IPS-18c (cell line): Measurements from ENCODE around the gene DCDC2.
"Not testable (repeated sequence)": the region's sequence is repeated elsewhere in the genome, so short reads cannot be mapped to it uniquely, and the experiment has no call there.

Experiments
- H3K4me3 ChIP-seq: 2 replicates; pipeline ENCODE4 v1.7.0; 2013; ENCODE audit warnings: low read depth, mild to moderate bottlenecking, low read length, moderate library complexity; ENCODE audit not compliant: insufficient read depth
- H3K9me3 ChIP-seq: one replicate; pipeline ENCODE4 v1.6.1; 2013; ENCODE audit warnings: mild to moderate bottlenecking, low read length, moderate library complexity; ENCODE audit not compliant: control insufficient read depth, insufficient read depth

DCDC2 gene

DNA sequence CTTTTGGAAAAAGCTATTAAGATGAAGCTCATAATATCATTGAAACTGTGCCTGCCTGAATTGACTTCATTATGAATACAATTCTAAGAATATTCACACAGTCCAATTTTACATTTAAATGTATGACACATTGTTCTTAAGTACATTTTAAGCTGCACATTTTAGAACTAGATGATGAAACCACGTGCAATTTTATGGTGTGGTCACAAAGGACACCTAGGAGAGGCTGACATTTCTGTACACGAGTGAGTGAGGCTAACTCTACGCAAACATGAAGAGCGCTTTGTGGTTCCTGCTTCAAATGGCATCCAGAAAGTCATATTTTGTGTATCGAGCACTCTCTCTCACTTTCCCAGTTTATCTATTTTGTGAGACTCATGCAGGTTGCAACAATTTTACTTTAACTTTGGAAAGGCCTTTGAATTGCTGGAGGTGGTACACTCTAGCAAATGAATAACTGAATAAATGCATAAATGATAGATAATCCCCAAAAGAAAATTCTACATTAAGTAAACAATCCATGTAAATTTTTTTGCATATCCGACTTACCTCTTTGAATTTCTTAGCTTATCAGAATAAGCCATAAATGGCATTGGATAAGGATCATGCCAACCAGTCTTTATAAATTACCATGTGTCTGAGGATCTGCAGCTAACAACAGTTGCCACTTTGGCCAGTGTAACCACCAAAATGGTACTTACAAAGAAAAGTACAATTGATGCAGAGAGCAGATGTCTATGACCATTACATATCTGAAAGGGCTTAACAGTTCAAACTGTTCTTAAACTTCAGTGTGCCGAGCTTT is 134.5 kb downstream of the DCDC2 start:
- no peak overlapping the region for H3K4me3 ChIP-seq
- no peaks in the 10 kb centered on the region for H3K9me3 ChIP-seq

DNA sequence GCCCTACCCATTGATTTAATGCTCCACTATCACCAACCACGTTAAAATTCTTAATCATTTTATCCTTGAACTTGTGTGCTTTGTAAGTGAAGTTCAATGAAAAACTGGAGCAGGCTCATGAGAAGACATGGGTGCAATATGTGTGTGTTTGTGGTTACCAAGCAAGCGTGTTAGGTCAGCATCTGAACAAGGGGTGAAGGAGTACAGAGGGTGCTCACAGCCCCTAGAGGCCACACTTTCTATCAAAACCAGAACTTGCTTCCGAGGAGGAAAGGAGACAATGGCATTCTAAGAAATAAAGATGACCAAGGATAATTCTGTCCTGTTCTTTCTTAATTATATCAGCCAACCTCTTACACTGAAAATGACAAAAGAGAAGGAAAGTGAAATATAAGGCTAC is 138.2 kb downstream of the DCDC2 start:
- no peak overlapping the region for H3K4me3 ChIP-seq
- no peaks in the 10 kb centered on the region for H3K9me3 ChIP-seq

DNA sequence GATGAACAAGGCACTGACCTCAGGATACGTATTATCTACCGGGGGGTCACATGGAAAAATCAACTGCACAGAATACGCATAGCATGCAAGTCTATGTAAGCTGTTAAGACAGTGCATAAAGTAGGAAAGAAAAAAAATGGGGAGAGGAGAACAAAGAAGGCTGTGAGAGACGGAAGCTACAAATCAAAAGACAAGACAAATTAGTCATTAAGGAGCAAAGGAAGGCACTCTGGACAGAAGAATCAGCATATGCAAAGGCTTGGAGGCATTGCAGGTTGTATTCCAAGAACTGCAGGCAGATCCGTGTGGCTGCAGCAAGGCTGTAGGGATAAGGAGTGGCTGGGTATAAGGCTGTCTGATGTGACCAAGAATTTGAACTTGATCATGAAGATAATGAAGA is 142.9 kb downstream of the DCDC2 start:
- no peak overlapping the region for H3K4me3 ChIP-seq
- no peaks in the 10 kb centered on the region for H3K9me3 ChIP-seq

DNA sequence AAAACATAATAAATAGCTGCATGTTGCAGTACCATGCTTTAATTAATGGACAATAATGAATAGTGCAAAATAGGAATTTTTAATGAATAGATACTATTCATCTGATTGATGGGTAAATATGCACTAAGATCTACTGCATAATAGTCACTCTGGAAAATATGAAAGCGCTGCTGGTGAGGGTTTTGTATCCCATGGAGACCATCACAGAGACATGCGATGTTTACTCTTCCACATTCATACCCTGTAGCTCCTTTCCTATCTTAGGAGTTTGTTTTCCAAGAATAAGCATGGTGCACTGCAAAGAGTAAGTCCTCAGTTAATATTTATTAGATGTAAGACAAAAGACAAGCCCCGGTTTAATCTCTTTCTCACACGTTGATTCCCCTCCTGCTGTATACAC is 150.4 kb downstream of the DCDC2 start:
- Histone ChIP-seq H3K4me3 (no peak overlapping the region), H3K9me3 (no peaks in the 10 kb centered on the region)

DNA sequence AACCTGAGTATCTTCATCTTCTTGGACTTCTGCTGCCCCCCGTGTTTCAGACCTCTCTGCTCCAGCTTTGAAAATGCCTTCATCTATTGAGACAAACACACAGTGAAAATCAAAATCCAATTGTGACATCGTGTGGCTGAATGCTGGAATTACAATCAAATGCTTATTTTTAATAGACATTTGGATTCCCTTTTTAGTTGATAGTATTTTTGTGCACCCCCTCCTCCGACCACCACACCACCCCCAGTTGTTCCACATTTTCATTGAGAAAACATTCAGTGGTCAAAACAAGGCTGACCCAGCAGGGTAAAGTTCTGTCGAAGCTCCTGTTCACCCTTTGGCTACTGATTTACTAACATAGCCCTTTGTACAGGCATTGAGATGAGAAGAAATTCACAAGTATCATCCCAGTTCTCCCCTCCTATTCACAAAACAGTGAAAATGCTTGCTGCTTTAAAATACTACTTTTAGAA is 152.8 kb downstream of the DCDC2 start:
- H3K9me3 ChIP-seq: no peaks in the 10 kb centered on the region
- H3K4me3 ChIP-seq: no peak overlapping the region

DNA sequence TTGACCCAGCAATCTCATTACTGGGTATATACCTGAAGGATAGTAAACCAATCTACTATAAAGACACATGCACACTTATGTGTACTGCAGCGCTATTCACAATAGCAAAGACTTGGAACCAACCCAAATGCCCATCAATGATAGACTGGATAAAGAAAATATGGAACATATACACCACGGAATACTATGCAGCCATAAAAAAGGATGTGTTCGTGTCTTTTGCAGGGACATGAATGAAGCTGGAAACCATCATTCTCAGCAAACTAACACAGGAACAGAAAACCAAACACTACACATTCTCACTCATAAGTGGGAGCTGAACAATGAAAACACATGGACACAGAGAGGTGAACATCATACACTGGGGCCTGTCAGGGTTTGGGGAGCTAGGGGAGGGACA is 153.7 kb downstream of the DCDC2 start:
- H3K9me3 ChIP-seq, H3K4me3 ChIP-seq: not testable (repeated sequence)

DNA sequence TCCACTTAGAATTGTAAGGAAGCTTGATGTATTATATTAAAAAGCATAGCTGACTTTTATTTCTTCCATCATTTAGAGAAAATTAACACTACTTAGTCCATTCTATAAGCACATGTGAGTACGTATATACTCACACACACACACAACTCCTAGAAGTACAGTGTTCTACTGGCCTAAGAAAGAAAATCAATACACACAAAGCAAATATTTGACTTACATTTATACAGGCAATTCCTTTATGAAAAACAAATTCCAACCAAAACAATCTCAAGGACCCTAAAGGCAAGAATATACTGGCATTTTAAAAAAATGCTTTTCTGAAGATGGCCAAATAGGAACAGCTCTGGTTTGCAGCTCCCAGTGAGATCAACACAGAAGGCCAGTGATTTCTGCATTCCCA is 160.0 kb downstream of the DCDC2 start:
- Histone ChIP-seq H3K4me3 (no peak overlapping the region), H3K9me3 (no peaks in the 10 kb centered on the region)

DNA sequence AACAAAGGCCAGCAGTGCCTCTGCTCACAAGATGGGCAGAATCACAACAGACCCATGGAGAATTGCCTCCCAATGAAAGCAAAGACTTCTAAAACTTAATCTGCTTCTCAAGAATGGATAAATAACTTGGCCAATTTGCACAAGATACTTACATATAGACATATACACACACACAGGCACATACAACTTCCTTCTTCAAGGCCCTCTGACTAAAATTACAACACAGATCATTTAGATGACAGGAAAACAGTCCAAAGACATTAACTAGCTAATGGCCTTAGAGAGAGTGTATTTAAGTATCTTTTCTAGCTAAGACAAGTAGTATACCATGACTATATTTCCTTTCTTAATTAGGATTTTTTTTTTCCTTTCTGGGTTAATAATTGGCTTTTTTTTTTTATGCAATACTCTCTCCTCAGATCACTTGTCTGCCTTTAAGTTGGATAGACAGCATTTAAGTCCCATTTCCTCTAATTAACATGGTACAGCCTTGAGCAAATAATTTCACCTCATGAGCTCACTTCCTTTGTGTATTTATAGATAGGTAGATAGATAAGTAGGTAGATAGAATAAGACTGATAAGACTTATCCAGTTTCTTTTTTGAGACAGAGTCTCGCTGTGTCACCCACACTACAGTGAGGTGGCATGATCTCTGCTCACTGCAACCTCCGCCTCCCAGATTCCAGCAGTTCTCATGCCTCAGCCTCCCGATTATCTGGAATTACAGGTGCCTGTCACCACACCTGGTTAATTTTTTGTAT is 161.8 kb downstream of the DCDC2 start:
- Histone ChIP-seq H3K9me3 (no peaks in the 10 kb centered on the region), H3K4me3 (no peak overlapping the region)

DNA sequence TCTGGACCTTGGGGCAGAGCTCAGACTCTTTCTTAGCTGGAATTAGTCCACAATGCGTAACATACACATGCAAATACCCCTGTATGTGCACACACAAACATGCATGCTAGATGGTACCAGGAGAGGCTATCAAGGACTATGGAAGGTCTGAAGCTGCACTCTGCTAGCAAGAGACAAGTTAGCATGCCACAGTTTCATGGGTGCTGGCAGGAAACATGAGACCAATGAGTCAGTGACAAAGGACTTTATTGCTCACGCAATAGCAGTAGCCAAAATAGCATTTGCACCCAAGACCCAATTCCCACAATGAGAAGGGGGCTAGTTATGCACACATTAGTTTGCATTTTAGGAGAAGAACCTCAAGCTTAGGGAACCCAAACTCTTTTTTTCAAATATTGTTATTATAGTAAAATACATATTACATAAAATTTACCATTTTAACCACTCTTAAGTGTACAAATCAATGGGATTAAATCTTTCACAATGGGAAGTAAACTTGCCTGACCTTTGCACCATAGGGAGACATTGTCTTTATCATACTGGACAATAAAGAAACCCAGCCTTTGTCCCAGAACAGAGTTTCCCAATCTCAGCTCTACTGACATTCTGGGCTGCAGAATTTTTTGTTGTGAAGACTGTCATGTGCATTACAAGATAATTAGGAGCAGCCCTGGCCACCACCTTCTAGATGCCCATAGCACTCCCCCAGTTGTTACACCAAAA is 162.7 kb downstream of the DCDC2 start:
- no peak overlapping the region for H3K4me3 ChIP-seq
- no peaks in the 10 kb centered on the region for H3K9me3 ChIP-seq

DNA sequence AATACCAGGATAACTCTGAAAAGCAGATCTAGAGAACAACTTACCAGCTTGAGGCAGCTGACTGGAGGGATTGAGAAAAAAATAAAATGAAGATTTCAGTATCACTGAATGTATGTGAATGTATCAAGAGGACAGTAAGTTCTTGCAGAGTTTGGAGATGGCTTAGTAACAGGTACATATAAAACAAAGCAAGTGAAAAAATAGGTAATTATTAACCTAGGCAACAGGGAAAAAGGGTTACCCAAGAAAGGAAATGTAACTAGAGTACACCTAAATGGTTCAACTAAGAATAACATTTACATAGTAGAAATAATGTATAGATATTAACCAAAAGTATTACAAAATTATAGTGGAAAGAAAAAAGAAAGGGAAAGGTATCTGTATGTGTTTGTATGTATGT is 164.5 kb downstream of the DCDC2 start:
- no peaks in the 10 kb centered on the region for H3K9me3 ChIP-seq
- H3K4me3 ChIP-seq: no peak overlapping the region

DNA sequence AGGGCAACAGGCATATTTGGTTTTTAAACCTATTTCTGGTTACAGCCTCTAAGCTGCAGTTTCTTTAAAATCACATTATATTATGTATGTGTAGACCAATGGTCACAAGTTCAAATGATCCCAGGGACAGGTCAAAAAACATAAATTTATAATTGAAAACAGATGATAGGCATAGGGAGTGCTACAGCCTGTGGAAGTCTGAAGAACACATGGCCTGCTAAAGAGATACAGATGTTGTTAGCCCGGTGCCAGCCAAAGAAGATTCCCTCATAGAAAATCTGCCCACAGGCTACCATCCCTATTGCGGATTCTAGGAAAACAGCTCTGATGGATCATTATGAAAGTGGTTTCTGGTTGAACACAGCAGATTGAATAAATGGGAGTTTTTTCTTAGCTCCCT is 166.5 kb downstream of the DCDC2 start:
- H3K9me3 ChIP-seq: no peaks in the 10 kb centered on the region
- H3K4me3 ChIP-seq: no peak overlapping the region

DNA sequence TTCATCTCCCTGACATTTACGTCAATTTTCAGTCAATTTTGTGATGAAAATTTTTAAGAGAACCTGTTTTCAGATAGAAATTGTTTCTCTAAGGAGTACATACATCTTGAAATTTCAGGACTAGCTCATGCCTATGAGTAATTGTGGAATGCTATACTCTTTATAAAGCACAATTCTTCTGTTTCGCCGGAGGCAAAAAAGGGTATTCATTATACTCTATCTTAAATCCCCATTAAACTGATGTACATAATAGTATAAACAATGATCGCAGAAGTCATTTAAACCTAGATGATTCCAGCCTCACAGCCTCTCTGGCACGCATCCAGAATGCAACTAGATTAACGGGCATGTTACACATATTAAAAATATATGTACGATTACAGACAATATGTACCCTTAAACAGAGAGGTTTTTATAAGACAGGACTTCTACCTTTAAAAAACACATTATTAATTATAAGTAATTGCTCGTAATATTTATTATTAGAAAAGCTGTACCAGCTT is 169.2 kb downstream of the DCDC2 start:
- Histone ChIP-seq H3K9me3 (no peaks in the 10 kb centered on the region), H3K4me3 (no peak overlapping the region)

DNA sequence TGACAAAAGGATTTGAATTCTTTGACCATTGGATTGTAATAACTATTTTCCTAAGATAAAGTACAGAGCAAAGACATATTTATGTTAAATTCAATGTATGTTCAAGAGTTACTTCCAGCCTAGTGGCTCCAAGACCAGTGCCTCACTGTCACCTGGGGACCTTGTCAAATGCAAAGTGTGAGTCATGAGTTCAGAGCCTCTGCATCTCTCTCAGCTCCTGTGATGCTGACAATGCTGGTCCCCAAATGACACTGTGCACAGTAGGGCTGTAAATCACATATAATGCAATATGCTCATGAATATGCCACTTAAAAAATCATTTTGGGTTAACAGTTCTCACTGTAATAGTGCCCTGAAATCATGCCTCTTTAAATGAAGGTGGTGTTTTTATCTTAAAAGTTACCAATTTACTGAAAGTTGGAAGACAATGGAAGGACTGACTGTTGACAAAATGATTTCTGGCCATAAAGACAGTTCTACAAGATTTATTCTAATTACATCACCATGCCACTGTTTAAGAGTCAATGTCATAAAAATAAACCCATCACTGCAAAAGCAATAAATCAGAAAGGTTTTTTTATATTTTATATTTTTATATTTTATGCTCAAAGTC is 169.8 kb downstream of the DCDC2 start:
- H3K4me3 ChIP-seq: no peak overlapping the region
- H3K9me3 ChIP-seq: no peaks in the 10 kb centered on the region

DNA sequence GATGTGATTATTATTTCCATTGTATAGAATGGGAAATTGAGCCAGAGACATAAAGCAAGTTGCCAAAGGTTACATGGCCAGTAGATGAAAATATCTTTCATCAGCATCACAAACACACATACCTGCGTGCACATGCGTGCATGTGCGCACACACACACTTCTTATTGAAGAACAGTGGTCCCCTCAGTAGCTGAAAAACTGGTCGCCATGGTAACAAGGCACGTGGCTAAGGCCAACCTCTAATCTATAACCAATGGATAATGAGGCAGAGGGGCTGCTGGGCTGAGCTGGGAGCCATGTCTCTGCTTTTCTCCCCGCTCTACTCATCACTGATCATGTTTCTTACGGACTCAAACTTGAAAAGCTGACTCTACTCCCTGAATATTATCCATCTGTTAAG is 171.5 kb downstream of the DCDC2 start:
- no peak overlapping the region for H3K4me3 ChIP-seq
- no peaks in the 10 kb centered on the region for H3K9me3 ChIP-seq

DNA sequence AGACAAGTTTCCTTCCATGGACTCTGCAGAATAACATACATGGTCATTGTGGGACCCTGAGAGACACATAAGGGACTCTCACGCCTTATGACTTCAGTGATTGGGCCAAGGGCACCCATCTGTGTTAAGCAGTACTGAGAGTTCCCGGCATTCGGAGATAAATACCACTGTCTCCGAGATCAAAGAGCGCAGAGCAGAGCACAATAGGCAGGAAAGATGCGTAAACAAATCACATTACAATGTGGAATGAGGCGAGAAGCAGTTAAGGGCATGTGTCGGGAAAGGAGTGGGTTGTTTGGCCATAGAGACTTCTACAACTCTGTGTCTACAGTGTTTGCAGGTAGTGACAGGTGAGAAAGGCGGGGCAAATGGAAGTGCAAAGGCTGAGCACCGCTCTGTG is 174.3 kb downstream of the DCDC2 start:
- no peak overlapping the region for H3K4me3 ChIP-seq

DNA sequence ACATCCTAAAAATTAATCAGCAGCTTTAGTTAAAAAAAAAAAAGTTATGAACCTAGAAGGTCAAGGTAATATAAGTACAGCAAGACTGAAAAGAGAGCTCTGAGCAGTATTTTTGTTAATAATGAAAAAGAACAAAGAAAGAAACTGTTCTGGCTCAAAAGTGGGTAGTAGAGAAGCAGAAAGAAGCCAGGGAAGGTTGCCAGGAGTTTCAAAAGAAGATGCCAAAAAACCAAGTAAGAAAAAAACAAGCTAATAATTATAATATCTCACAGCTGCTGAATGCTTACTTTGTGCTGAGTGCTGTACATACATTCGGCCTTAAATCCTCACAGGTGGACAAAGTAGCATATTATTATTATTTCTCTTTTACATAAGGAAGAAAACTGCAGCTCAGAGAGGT is 200.0 kb downstream of the DCDC2 start:
- H3K4me3 ChIP-seq: no peak overlapping the region
- peaks cover 4% of the 10 kb centered on the region for H3K9me3 ChIP-seq

More for the DNA sequence above, 174.3 kb downstream of the DCDC2 start:
- H3K9me3 ChIP-seq: no peaks in the 10 kb centered on the region

DNA sequence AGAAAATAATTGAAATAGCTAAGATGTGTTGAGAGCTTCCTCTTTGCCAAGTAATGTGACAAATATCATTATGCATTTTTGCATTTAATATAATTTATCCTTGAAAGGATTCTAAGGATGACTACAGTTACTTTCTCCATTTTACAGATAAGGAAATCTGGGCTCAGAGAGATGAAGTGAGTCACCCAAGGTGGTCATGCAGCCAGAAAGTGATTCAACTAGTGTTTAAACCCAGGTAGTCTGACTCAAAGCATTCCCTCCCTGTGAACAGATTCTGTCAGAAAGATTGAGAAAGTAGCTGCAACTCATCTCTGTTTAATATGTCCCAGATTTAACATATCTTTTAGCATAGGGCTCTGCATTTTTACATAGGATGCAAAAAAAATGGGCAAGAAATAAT is 203.7 kb downstream of the DCDC2 start:
- H3K9me3 ChIP-seq: peaks cover 4% of the 10 kb centered on the region
- H3K4me3 ChIP-seq: no peak overlapping the region
